HFFc6 (cell line): Measurements from ENCODE around the gene C1GALT1. TPM values are rescaled to one million over a fixed set of nuclear protein-coding genes. Genes with fewer than 3 reads are reported as not detected.
A peak's percentile ranks its signal among the peaks of the same experiment; 100 is the strongest.
"Not testable (repeated sequence)": the region's sequence is repeated elsewhere in the genome, so short reads cannot be mapped to it uniquely, and the experiment has no call there.

ENCODE experiments used
- DNase-seq: peaks from one replicate; pipeline ENCODE4 v3.0.0-alpha.2; 2018
- H3K27ac Mint-ChIP-seq: 2 replicates; pipeline ENCODE4 v1.8.0; 2020; ENCODE audit warnings: mild to moderate bottlenecking, mixed read lengths
- H3K27me3 Mint-ChIP-seq: 2 replicates; pipeline ENCODE4 v1.8.0; 2021; ENCODE audit warnings: mild to moderate bottlenecking, moderate library complexity, mixed read lengths; ENCODE audit not compliant: insufficient read depth
- H3K36me3 Mint-ChIP-seq: 2 replicates; pipeline ENCODE4 v1.8.0; 2021; ENCODE audit warnings: low read depth, mixed read lengths
- H3K4me1 Mint-ChIP-seq: 2 replicates; pipeline ENCODE4 v1.8.0; 2020; ENCODE audit warnings: low read depth, mixed read lengths
- H3K4me3 Mint-ChIP-seq: 2 replicates; pipeline ENCODE4 v1.8.0; 2020; ENCODE audit warnings: mild to moderate bottlenecking, moderate library complexity, mixed read lengths
- H3K9me3 Mint-ChIP-seq: 2 replicates; pipeline ENCODE4 v1.8.0; 2020; ENCODE audit warnings: mild to moderate bottlenecking, mixed read lengths
- total RNA-seq, 6 experiments: library from RNA; stranded (reverse); fragmentation: NEBNext Ultra II Directional; extraction: Animal tissue kit (Norgen Biotek cat#: 25700); gene quantifications; 2 replicates in 1 of 6; 3 replicates in 5 of 6; pipeline ENCODE4 v1.2.3, GENCODE V29; 2021
- TF ChIP-seq, protein P1 (sequence below): fragments of 200-600 bp; sonication (generic); IDR thresholded peaks from 2 replicates; pipeline ENCODE4 v1.5.0; 2021; ENCODE audit warnings: antibody characterized with exemption, mild to moderate bottlenecking

The C1GALT1 gene
- total RNA-seq, 6 experiments from 2014 or later = 32.3 to 47.4 (median 34.1) TPM

DNA sequence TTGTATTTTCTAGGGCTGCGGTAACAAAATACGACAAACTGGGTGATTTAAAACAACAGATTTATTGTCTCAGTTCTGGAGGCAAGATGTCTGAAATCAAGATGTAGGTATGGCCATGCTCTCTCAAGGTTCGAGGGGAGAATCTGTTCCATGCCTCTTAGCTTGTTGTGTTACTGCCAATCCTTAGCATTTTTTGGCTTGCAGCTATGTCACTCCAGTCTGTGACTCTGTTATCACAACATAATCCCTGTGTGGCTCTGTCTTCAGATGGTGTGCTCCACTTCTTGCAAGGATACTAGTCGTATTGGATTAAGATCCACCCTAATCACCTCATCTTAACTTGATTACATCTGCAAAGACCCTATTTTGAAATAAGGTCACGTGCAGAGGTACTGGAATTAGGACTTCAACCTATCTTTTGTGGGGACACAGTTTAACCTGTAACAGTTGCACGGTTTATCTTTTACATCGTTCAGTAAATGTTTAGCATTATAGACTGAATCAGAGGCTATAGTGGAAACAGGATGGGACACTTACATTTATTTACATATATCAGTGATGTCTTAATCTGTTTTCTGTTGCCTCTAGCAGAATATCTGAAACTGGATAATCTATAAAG, 3.1 kb downstream of the C1GALT1 start:
- Mint-ChIP-seq H3K4me3 (no peak overlapping the region), H3K36me3 (no peaks in the 10 kb centered on the region), H3K27me3 (no peaks in the 10 kb centered on the region; the same call in 1 of the 2 replicates), H3K9me3 (no peaks in the 10 kb centered on the region), H3K4me1 (peaks cover 39% of the 10 kb centered on the region), H3K27ac (no peak overlapping the region)
- DNase-seq = no peak
- TF ChIP-seq, protein P1, sequence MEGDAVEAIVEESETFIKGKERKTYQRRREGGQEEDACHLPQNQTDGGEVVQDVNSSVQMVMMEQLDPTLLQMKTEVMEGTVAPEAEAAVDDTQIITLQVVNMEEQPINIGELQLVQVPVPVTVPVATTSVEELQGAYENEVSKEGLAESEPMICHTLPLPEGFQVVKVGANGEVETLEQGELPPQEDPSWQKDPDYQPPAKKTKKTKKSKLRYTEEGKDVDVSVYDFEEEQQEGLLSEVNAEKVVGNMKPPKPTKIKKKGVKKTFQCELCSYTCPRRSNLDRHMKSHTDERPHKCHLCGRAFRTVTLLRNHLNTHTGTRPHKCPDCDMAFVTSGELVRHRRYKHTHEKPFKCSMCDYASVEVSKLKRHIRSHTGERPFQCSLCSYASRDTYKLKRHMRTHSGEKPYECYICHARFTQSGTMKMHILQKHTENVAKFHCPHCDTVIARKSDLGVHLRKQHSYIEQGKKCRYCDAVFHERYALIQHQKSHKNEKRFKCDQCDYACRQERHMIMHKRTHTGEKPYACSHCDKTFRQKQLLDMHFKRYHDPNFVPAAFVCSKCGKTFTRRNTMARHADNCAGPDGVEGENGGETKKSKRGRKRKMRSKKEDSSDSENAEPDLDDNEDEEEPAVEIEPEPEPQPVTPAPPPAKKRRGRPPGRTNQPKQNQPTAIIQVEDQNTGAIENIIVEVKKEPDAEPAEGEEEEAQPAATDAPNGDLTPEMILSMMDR = no peak

DNA sequence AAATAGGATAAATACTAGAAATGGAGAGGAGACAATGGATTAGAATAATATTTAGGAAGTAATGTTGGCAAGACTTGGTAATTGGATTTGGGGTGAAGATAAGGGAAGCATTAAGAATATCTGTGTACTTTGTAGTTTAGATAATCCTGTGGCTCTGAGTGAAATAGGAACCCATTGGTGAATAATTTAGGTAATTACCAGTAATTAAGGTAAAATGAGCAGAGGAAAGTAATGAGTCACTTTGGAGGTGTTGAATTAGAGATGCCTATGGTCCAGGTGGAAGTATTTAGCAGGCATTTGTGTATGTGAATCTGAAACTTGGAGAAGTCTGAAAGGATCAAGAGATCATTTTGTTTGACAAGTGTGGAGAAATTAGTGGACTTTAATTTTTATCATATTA, 5.7 kb downstream of the C1GALT1 start:
- no peaks in the 10 kb centered on the region for H3K9me3 Mint-ChIP-seq
- H3K4me1 Mint-ChIP-seq = peaks cover 29% of the 10 kb centered on the region
- H3K4me3 Mint-ChIP-seq = no peak overlapping the region
- H3K27me3 Mint-ChIP-seq = no peaks in the 10 kb centered on the region
- no peak overlapping the region for H3K27ac Mint-ChIP-seq
- TF ChIP-seq, protein P1 = no peak
- peaks cover 16% of the 10 kb centered on the region for H3K36me3 Mint-ChIP-seq
- DNase-seq = no peak

DNA sequence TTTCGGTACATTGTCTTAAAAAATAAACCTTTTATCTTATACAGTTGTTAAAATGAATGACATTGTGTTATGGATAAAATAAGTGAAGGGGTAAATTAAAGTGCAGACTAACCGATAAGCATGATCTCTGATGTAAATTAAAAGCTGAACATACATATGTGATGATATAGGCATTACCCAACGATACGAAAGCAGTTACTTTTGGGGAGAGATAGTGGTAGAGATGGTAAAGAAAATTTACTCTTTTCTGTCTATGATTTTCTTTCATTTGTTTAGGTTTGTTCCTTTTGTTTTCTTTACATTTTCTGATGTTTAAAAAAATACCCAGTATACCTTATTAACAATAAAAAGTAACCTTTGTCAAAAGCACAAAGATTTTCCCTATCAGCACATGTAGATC, 6.4 kb downstream of the C1GALT1 start:
- TF ChIP-seq, protein P1 = no peak
- no peaks in the 10 kb centered on the region for H3K9me3 Mint-ChIP-seq
- H3K4me1 Mint-ChIP-seq = peaks cover 25% of the 10 kb centered on the region
- H3K27ac Mint-ChIP-seq = no peak overlapping the region
- H3K36me3 Mint-ChIP-seq = peaks cover 22% of the 10 kb centered on the region
- H3K27me3 Mint-ChIP-seq = no peaks in the 10 kb centered on the region
- DNase-seq = no peak
- H3K4me3 Mint-ChIP-seq = no peak overlapping the region

DNA sequence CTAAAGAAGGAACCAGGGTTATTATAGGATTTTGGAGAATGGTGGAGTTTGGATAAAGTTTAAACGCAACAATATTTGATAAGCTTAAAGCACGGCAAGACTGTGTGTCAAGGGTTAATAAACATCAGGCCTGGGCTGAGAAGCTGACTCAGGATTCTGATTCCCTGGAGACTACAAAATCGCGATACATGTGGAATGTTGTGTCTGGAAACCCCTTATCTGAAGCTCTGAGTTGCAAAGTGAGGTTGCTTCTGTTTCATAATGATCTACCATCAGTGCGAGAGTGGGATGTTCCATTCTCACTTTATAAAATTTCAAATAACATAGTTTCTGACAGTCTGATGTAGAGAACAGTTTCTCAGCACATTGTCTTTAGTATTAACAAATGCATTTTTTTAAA, 7.8 kb downstream of the C1GALT1 start:
- Mint-ChIP-seq H3K9me3 (no peaks in the 10 kb centered on the region), H3K27ac (no peak overlapping the region), H3K4me3 (peak overlapping the region; percentile 2; the same call in 1 of the 2 replicates), H3K27me3 (no peaks in the 10 kb centered on the region), H3K4me1 (peaks cover 11% of the 10 kb centered on the region), H3K36me3 (peaks cover 22% of the 10 kb centered on the region)
- no peak for DNase-seq
- TF ChIP-seq, protein P1 = no peak

DNA sequence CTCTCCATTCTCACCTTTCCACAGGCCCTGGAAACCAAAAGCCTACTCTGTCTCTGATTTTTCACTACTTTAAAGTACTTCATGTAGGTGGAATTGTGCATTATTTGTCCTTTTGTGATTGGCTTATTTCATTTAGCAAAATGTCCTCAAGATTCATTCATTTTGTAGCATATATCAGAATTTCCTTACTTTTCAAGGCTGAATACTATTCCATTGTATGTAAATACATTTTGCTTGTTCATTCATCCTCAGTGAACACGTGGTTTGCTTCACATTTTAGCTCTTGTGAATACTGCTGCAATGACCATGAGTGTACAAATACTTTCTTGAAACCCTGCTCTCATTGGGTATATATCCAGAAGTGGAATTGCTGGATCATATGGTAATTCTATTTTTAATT, 8.8 kb downstream of the C1GALT1 start:
- no peaks in the 10 kb centered on the region for H3K27me3 Mint-ChIP-seq
- TF ChIP-seq, protein P1 = no peak
- no peaks in the 10 kb centered on the region for H3K9me3 Mint-ChIP-seq
- H3K4me1 Mint-ChIP-seq = peaks cover 9% of the 10 kb centered on the region
- no peak for DNase-seq
- H3K27ac Mint-ChIP-seq = no peak overlapping the region
- H3K36me3 Mint-ChIP-seq = peaks cover 22% of the 10 kb centered on the region
- no peak overlapping the region for H3K4me3 Mint-ChIP-seq

DNA sequence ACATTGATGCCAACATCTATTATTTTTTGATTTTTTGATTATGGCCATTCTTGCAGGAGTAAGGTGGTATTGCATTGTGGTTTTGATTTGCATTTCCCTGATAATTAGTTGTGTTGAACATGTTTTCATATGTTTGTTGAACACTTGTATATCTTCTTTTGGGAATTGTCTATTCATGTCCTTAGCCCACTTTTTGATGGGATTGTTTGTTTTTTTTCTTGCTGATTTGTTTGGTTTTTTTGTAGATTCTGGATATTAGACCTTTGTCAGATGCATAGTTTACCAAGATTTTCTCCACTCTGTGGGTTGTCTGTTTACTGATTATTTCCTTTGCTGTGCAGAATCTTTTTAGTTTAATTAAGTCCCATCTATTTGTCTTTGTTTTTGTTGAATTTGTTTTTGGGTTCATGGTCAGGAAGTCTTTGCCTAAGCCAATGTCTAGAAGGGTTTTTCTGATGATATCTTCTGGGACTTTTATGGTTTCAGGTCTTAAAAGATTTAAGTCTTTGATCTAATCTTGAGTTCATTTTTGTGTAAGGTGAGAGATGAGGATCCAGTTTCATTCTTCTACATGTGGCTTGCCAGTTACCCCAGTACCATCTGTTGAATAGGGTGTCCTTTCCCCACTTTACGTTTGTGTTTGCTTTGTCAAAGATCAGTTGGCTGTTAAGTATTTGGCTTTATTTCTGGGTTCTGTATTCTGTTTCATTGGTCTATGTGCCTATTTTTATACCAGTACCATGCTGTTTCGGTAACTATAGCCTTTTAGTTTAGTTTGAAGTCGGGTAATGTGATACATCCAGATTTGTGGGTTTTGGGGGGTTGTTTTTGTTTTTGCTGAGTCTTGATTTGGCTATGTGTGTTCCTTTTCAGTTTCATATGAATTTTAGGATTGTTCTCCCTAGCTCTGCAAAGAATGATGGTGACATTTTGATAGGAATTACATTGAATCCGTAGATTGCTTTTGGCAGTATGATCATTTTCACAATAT, 10.7 kb downstream of the C1GALT1 start:
- DNase-seq, H3K9me3 Mint-ChIP-seq, H3K27me3 Mint-ChIP-seq, H3K4me3 Mint-ChIP-seq, H3K4me1 Mint-ChIP-seq, H3K27ac Mint-ChIP-seq: not testable (repeated sequence)
- H3K36me3 Mint-ChIP-seq = peaks cover 31% of the 10 kb centered on the region

DNA sequence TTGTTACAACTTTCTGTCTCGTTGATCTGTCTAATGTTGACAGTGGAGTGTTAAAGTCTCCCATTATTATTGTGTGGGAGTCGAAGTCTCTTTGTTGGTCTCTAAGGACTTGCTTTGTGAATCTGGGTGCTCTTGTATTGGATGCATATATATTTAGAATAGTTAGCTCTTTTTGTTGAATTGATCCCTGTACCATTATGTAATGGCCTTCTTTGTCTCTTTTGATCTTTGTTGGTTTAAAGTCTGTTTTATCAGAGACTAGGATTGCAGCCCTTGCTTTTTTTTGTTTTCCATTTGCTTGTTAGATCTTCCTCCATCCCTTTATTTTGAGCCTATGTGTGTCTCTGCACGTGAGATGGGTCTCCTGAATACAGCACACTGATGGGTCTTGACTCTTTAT, 17.2 kb downstream of the C1GALT1 start:
- peaks cover 37% of the 10 kb centered on the region for H3K36me3 Mint-ChIP-seq
- not testable (repeated sequence) for H3K4me3 Mint-ChIP-seq, H3K9me3 Mint-ChIP-seq, H3K27me3 Mint-ChIP-seq, H3K27ac Mint-ChIP-seq, DNase-seq
- peaks cover 19% of the 10 kb centered on the region for H3K4me1 Mint-ChIP-seq

DNA sequence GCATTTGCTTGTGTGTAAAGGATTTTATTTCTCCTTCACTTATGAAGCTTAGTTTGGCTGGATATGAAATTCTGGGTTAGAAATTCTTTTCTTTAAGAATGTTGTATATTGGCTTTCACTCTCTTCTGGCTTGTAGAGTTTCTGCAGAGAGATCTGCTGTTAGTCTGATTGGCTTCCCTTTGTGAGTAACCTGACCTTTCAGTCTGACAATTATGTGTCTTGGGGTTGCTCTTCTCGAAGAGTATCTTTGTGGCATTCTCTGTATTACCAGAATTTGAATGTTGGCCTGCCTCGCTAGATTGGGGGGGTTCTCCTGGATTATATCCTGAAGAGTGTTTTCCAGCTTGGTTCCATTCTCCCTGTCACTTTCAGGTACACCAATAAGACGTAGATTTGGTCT, 17.9 kb downstream of the C1GALT1 start:
- peaks cover 22% of the 10 kb centered on the region for H3K4me1 Mint-ChIP-seq
- DNase-seq, H3K9me3 Mint-ChIP-seq, H3K4me3 Mint-ChIP-seq, H3K27me3 Mint-ChIP-seq, H3K27ac Mint-ChIP-seq: not testable (repeated sequence)
- peaks cover 37% of the 10 kb centered on the region for H3K36me3 Mint-ChIP-seq
